Stimulated activated CD4-positive, alpha-beta T cell treated with anti-CD3 and anti-CD28 coated beads, TNF-alpha, amount 100 ng/mL, for 24 hours (primary cell): ENCODE data around the gene NFU1.
"Not testable (repeated sequence)": the region's sequence is repeated elsewhere in the genome, so short reads cannot be mapped to it uniquely, and the experiment has no call there.

Source experiments
- DNase-seq, 3 experiments: peaks; one replicate each; pipeline ENCODE4 v3.0.0-alpha.2; 2020; ENCODE audit warnings: low read depth in 3 of 3

NFU1 gene

DNA sequence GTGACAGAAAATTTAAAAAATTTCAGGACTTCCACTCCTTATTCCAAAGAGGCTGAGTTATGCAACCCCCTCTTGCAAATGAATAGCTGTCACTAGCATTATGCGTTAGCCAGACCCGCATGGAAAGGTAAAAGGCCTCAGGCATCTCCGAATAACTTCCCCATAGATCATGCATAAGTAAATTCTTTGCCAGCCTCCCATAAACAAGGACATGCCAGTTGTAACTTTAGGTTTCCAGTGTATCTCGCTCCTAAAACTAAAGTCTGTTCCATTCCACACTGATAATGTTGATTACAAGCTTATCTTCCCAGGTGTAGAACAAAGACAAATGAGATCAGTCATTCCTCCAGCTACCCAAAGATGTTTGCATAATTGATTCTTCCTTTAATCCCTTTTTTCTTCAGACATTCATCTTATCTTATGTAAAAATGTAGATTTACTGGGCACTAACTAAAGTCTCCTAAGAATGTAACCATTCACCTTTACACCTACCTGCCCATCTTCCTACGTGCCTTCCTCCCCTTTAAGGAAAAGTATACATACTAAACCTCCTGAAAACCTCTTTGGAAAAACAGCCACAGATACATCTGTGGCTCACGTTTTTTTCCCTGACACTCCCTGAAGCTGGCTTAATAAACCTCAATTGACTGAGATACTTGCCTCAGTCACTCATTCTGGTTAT is 13.6 kb upstream of the NFU1 start:
- DNase-seq = no peak

DNA sequence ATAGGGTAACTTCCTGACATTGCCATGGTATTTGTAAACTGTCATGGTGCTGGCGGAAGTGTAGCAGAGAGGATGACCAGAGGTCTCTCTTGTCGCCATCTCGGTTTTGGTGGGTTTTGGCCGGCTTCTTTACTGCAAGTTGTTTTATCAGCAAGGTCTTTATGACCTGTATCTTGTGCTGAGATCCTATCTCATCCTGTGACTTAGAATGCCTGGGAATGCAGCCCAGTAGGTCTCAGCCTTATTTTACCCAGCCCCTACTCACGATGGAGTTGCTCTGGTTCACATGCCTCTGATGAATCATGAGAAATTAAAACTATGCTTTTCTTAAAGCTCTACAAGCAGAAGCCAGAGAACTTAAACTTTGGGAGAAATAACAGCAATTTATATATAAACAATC is 12.7 kb upstream of the NFU1 start:
- DNase-seq = no peak

DNA sequence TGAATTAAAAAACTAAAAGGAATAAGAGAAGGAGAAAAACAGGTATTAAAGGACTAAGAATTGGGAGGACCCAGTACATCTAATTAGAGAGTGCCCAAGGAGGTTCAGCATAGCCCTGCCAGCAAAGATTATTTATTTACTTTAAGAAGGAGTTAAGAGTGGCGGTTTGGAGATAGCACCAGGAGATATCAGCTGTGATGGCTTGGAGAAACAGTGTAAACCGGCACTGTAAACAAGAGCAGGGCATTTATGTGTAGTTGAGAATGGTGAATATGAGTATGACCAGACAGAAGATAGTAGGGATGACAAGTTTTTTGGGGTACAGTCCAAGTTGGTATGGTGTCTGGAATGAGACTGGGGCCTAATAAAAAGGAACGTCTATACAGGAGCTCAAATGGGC is 6.4 kb upstream of the NFU1 start:
- DNase-seq = not testable (repeated sequence)

DNA sequence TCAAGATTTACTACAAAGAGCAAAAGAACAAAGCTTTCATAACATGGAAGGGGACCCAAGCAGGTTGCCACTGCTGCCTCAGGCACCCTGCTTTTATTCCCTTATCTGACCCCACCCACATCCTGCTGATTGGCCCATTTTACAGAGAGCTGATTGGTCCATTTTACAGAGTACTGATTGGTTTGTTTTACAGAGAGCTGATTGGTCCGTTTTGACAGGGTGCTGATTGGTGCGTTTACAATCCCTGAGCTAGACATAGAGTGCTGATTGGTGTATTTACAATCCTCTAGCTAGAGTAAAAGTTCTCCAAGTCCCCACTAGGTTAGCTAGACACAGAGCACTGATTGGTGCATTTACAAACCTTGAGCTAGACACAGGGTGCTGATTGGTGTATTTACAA is 2.3 kb upstream of the NFU1 start:
- DNase-seq = not testable (repeated sequence)

DNA sequence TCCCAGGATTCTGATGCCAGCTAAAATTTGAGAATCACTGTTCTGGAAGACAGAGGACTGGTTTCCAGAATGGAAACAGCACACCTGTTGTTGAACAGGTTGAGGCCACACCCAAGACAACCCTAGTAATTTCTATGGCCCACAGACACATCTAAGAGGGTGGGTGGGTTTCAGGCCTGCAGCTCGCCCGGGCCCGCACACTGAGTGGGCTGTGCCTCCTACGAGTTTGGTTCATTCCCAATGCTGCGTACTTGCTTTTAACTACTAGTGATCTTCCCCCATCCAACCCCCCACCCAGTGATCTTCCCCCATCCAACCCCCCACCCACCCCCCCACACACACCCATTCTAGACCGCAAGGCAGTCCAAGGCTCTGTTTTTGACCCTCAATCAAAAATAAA is 1.3 kb upstream of the NFU1 start:
- DNase-seq = no peak

DNA sequence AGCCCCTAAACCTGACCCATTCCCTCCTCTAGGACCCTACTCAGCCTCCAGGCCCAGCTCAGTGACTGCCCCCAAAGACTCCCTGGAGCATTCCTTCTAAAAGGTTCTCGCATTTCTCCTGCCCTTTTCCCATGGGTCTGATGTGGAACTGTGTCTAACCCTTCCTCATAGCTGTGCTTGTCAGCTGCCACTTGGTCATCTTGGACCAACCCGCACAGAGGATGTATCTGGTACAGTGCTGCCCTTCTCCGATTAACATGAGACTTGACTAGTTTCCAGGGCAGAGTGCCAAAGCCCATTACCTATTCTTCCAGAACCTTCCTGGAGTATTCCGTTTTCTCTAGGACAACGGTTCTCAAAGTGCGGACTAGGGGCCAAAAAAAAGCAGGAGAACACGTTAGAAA is 518 bp upstream of the NFU1 start:
- no peak for DNase-seq

DNA sequence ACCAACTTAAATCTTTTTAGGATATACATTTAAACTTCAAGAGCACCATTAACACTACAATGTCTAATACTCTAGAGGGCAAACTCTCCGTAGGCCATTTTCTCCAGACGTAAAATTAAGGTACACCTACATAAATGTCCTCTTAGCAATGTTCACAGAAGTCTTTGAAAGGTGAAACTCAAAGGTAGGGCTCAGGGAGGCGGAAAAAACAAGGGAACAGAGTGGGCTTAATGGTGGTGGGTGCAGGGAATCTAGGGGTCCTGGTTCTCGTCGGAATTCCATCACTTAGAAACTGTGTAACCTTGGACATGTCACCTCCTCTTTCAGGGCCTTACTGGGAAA is 668 bp downstream of the NFU1 start:
- no peak for DNase-seq

DNA sequence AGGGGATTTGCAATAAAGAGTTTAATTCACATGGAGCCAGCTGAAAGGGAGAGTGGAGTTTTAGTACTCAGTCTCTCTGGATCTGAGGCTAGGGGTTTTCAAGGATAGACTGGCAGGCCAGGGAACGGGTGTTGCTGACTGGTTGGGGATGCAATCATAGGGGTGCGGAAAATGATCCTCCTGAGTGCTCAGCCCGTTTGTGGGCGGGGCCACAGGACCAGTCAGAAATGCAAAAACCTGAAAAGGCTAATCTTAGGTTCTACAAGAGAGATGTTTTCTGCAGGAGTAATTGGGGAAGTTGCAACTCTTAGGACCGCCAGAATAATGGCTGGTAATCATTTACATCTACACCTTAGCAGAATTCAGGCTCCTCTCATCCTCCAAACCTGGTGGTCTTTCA is 2.5 kb downstream of the NFU1 start:
- no peak for DNase-seq

DNA sequence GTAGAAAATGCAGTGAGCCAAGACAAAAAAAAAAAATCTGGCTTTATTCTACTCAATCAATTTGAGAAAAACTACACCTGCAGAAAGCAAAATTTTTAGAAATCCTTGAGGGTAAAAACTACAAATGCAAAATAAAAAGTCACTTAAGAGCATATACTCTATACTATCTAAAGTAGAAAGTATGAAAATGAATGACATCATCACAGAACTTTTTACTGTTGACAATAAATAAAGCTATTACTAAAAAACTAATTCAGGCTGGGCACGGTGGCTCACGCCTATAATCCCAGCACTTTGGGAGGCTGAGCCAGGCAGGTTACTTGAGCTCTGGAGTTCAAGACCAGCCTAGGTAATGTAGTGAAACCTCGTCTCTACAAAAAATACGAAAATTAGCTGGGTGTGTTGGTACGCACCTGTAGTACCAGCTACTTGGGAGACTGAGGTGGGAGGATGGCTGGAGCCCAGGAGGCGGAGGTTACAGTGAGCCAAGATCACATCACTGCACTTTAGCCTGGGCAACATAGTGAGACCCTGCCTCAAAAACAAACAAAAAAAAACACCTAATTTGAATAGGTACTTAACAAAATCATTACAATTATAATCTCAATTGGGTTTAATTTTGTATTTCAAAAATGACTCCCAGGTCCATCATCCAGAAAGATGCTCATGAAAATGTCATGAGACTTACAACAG is 7.6 kb downstream of the NFU1 start:
- no peak for DNase-seq

DNA sequence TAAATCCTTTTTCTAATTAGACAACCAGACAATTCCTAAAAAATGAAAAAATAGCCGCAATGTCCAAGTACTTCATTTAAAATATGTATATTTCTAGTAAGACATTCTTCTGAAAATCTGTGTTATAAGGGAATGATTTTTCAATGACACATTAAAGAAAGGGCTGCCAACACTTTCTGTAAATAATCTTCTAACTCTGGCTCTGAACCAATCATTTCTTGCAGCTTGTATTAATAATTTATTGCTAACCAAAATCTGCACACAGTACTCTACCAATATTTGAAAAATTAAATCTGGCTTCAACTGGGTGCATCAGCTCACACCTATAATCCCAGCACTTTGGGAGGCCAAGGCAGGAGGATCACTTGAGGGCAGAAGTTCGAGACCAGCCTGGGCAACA is 8.3 kb downstream of the NFU1 start:
- no peak for DNase-seq

DNA sequence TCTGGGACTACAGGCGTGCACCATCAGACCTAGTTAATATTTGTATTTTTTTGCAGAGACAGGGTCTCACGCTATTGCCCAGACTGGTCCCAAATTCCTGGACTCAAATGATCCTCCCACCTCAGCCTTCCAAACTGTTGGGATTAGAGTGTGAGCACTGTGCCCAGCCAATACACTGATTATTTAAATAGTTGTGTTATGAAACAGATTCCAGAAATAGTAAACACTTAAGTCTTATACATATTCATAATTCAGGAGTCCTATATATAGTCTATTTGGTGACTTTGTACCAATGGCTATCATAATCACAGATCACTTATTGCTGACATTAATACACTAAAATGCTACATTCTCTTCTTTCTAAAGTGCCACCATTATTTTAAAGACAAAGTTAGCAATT is 12.8 kb downstream of the NFU1 start:
- no peak for DNase-seq

DNA sequence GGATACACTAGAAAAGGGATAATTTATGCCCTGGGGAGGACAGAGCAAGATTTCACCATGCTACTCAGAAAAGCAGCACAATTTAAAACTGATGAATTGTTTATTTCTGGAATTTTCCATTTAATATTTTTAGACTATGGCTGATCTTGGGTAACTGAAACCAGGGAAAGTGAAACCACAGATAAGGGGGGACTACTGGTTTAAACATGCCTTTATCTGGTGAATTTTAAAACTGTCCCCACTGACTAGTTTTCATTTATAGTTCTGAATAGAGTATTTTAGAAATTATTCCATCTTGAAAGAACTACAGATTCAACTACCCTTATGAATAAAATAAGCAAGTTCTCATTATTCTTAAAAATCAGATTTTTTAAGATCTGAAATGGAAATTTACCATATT is 15.0 kb downstream of the NFU1 start:
- no peak for DNase-seq

DNA sequence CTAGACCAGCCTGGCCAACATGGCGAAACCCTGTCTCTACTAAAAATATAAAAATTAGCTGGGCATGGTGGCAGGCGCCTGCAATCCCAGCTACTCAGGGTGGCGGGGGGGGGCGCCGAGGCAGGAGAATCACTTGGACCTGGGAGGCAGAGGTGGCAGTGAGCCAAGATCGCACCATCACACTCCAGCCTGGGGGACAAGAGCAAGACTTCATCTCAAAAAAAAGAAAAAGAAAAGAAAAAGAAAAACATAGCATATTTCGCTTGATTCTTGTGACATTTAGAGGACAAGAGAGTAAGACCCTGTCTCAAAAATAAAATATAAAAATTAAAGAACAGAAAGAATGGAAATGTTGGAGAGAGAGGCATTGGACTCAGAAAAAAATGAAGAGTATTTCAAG is 18.1 kb downstream of the NFU1 start:
- not testable (repeated sequence) for DNase-seq

DNA sequence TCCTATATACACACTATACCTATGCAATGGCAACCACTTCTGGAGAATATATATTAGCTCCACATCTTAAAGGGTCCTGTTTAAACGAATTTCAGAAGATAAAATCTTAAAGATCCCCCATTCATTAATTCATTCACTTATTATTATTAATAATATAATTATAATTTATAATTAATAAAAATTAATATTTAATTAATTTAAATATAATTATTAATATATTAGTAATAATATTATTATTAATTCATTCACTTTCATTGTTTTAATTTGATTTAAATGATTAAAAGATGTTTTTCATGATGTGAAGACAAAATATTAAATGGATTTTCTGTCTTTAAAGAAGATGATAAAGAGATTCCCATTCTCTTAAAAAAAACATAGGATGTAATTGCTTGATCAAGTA is 21.1 kb downstream of the NFU1 start:
- DNase-seq = no peak

DNA sequence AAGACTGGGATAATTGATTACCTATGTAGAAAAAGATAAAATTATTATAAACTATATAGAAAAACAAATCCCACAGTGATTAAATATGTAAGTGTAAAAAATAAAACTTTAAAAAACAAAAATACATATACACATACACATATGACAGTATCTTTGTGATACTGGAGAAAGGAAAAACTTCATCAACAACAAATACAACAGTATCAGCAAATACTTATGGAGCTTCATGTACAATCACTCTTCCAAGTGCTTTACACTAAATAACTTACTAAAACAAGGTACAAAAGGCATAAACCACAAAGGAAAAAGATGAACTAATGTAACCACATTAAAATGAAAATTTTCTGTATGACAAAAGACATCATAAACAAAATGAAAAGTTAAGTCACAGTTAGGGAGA is 26.1 kb downstream of the NFU1 start:
- DNase-seq = no peak

DNA sequence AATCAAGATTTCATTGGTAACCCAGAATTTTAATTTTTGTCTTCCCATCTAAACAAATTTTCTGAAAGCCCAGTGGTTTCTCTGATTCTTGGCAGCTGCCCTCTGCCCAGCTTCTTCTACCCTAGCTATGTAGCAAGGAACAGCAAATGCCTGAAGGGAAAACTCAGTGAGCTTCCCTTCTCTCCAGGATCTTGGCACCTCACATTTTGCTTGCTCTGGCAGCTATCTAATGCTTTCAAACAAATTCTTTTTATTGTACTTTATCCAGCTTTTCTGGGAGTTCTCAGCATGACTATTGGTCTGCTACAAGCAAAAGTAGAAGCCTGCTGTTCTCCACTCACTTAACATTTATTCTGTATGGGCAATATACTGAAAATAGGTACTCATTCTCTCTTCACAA is 31.9 kb downstream of the NFU1 start:
- no peak for DNase-seq

DNA sequence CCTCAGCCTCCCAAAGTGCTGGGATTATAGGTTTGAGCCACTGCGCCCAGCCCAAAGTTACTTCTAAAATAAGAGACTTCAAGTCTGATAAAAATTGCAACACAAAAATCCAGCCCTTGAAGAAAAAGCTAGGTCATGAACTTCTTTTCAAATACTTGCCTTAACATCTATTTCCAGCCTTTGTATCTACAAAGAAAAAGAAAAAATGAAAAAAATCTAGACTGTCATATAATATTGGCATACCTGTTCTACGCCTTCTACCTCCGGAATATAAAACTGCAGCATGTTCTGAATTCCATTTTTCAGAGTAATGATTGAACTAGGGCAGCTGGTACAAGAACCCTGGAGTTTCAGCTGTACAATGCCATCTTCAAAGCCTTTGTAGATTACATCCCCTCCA is 37.1 kb downstream of the NFU1 start:
- DNase-seq = no peak

DNA sequence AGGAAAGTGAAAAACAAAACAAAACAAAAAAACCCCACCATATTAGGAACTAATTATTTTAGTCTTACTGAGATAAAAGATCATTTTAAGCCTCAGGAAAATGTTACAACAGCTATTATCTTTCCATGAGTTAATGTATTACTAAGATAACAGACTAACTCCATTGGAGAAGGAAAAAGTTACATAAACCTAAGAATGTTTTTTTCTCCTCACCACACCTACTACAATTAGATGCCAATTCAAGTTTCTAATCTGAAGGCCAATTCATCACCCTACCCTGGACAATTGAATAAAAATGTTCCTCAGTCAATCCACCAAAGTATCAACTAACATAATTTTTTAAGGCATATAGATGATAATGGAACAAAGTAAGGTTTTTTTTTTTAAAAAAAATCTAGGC is 40.0 kb downstream of the NFU1 start:
- no peak for DNase-seq

DNA sequence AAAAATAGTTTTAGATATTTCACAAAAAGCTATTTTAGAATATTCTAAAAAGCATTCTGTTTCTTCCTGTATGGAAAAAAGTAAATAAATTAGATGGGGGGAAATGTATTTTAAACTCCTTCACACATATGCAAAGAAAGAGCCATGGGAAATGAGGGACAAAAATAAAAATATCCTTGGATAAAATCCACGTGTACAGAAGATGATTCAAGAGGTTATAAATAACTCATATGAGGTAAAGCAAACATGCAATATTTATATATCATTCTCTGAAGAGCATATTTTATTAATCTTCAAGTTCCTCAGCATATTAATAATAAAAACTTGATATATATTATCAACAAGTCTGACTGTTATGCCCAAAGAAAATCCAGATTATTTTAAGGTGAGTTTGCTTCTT is 41.4 kb downstream of the NFU1 start:
- DNase-seq = no peak

DNA sequence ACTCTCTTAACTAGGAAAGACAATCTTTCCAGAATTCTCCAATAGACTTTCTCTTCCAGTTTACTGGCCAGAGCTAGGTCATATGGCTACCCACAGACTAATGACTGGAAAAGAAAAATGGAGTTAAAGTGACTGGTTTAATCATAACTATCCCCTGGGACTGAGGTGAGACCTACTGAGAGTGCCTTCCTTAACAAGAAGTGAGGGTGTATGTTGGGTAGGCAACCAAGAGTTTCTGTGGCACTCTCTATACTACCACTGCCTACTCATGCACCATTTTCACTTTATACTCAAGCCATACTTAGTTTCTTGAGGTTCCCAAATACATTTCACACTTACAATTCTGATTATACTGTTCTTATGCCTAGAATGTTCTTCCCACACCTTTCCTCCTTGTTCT is 43.3 kb downstream of the NFU1 start:
- DNase-seq = no peak

DNA sequence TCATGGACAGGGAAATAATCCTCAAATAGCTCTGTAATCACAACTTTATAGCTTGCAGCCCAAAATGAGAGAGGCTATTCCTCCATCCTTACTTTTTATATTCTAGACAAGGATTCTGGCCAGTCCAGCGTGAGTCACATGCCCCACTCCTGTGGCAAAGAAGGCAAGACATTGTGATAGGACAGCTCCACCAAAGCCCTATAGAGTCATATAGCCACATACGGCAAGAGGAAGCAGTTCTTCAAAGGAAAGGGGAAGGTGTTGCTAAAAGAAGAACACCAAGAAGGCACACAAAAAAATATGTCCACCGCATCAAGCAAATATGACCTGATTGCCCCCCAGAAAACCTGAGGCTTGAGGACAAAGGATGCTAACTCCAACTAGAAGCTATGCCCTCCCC is 46.8 kb downstream of the NFU1 start:
- DNase-seq = no peak

DNA sequence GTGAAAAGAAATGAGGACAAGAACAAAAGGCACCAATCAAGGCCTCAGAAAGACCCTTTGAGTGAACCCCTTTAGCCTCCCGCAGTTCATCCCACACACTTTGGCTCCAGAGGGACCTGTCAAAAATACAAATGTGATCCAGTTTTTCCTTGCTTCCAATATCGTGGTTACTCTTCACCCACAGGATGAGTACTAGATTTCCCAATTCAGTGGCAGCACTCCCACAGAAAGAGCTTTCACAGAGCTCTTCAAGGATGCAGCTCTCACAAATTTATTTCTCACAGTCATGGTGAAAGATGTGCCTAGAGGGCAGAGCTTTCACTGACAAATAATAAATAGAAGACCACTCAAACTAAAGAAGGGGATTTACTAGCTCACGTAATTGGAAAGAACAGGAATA is 47.2 kb downstream of the NFU1 start:
- DNase-seq = no peak

DNA sequence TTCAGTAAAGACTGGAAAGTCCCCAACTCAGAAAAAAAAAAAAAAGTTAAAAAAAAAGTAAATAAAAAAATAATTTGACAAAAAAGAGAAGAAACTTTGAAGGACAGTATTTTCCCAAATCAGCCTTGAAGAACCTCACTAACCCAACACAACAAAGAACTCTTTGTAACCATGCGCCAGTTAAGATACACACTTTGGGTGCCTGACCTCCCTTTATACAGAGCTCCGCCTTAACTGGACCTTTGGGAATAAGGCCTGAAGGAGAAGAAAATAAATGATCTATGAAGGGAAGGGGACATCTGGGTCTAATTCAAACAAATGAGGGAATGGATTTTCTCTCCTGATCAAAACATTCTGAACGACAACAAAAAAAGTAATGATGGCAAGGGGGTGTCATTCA is 48.0 kb downstream of the NFU1 start:
- DNase-seq = no peak
